Naive thymus-derived CD4-positive, alpha-beta T cell (primary cell): ENCODE data around the gene CPD. TPM values are rescaled to one million over a fixed set of nuclear protein-coding genes. Genes with fewer than 3 reads are reported as not detected.

ENCODE experiments used
- ATAC-seq: fragments of 150-1000 bp; cut with Tn5 transposase; 2 replicates; pipeline ENCODE4 v1.10.0; 2021; ENCODE audit warnings: mild to moderate bottlenecking, moderate library complexity
- CTCF ChIA-PET: fragments of 350-600 bp; sonication (Branson Sonifier 250); formaldehyde crosslinking; loops from one replicate; lab custom pipeline; 2021; ENCODE audit warnings: antibody characterized with exemption; lab: Charles Lee
- POLR2A ChIA-PET: fragments of 350-600 bp; sonication (Branson Sonifier 250); formaldehyde crosslinking; loops from one replicate; lab custom pipeline; 2021; ENCODE audit warnings: antibody characterized with exemption, inconsistent platforms; lab: Charles Lee
- DNase-seq, 9 donors: peaks; one replicate each; pipeline versions ENCODE4 v3.0.0 to v3.0.0-alpha.2; 2020 to 2022; ENCODE audit warnings: mixed read lengths in 1 of 9
- H3K27ac ChIP-seq: one replicate; pipeline ENCODE4 v1.7.0; 2013; ENCODE audit warnings: mild to moderate bottlenecking, low read depth, low read length, moderate library complexity
- H3K27me3 ChIP-seq, 2 donors: one replicate each; pipeline ENCODE4 v1.7.0; 2013; ENCODE audit warnings: low read length in 2 of 2, mild to moderate bottlenecking in 2 of 2, moderate library complexity in 2 of 2; ENCODE audit not compliant: control insufficient read depth in 2 of 2, insufficient read depth in 2 of 2
- H3K36me3 ChIP-seq, 3 experiments: 1 replicate in 2 of 3; 2 replicates in 1 of 3; pipeline ENCODE4 v1.7.0; 2013; ENCODE audit warnings: low read length in 3 of 3, mild to moderate bottlenecking in 3 of 3, moderate library complexity in 1 of 3; ENCODE audit not compliant: insufficient read depth in 3 of 3, control insufficient read depth in 2 of 3
- H3K4me1 ChIP-seq, 2 donors: one replicate each; pipeline ENCODE4 v1.7.0; 2013; ENCODE audit warnings: low read length in 2 of 2, mild to moderate bottlenecking in 2 of 2, moderate library complexity in 1 of 2; ENCODE audit not compliant: control insufficient read depth in 2 of 2, insufficient read depth in 2 of 2
- H3K4me3 ChIP-seq: 2 replicates; pipeline ENCODE4 v1.7.0; 2013; ENCODE audit warnings: mild to moderate bottlenecking, low read length
- H3K9me3 ChIP-seq, 3 experiments: 1 replicate in 2 of 3; 2 replicates in 1 of 3; pipeline ENCODE4 v1.7.0; 2013; ENCODE audit warnings: low read length in 3 of 3; ENCODE audit not compliant: control insufficient read depth in 2 of 3
- H3K27ac Mint-ChIP-seq, 9 donors: one replicate each; pipeline ENCODE4 v1.8.0; 2020 to 2022; ENCODE audit warnings: mixed read lengths in 9 of 9, mild to moderate bottlenecking in 8 of 9, moderate library complexity in 5 of 9, inconsistent platforms in 2 of 9
- H3K27me3 Mint-ChIP-seq, 5 donors: one replicate each; pipeline ENCODE4 v1.8.0; 2021 to 2022; ENCODE audit warnings: mixed read lengths in 5 of 5, mild to moderate bottlenecking in 1 of 5
- H3K36me3 Mint-ChIP-seq, 5 donors: one replicate each; pipeline ENCODE4 v1.8.0; 2020 to 2022; ENCODE audit warnings: mixed read lengths in 5 of 5, mild to moderate bottlenecking in 3 of 5, inconsistent platforms in 1 of 5
- H3K4me1 Mint-ChIP-seq, 7 donors: one replicate each; pipeline ENCODE4 v1.8.0; 2020 to 2022; ENCODE audit warnings: mixed read lengths in 7 of 7, mild to moderate bottlenecking in 3 of 7, inconsistent platforms in 1 of 7
- H3K4me3 Mint-ChIP-seq, 10 donors: one replicate each; pipeline ENCODE4 v1.8.0; 2020 to 2022; ENCODE audit warnings: mild to moderate bottlenecking in 10 of 10, mixed read lengths in 10 of 10, moderate library complexity in 6 of 10, inconsistent platforms in 2 of 10
- H3K9me3 Mint-ChIP-seq, 11 donors: one replicate each; pipeline ENCODE4 v1.8.0; 2020 to 2022; ENCODE audit warnings: mixed read lengths in 11 of 11, mild to moderate bottlenecking in 4 of 11, inconsistent platforms in 1 of 11, moderate library complexity in 1 of 11
- intact Hi-C, 2 donors: fragments of 100-400 bp; cut with micrococcal nuclease; formaldehyde crosslinking; loops; one replicate each; pipeline ENCODE4 v1.15.1; 2023
- polyA plus RNA-seq, 2 donors: library from polyadenylated mRNA; unstranded; fragments of 300-500 nt; fragmentation: Illumina TruSeq; gene quantifications; one replicate each; pipeline ENCODE4 v1.2.3, GENCODE V29; 2021
- total RNA-seq, 6 experiments: library from RNA in 5 of 6; stranded (reverse) in 5 of 6; gene quantifications; 1 replicate in 5 of 6; 2 replicates in 1 of 6; pipeline ENCODE4 v1.2.3 and lab custom pipeline; 2021 to 2026

Gene CPD
- total and polyA plus RNA-seq, 7 experiments from 2014 or later, result 14.9 to 52.9 (median 22.4) TPM

DNA sequence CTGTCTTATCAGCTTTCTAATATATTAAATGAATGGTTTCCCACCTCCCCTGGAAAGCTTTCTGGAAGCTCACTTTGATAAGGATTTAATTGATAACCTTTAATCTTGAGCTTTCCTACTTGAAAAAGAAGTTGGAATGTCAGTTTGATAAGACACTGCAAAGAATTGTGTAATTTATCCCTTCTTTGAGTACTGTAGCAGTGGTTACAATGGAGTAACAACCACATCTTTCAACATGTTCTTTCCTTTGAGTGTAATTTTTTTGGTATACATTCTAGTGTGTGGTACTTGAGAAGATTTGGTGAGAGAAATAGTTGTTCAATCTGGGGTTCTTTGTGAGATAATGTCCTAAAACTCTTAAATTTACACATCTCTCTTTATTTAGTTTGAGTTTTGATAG lies 43.4 kb downstream of the CPD start:
- Histone ChIP-seq H3K4me1 (no peaks in the 10 kb centered on the region), H3K36me3 (peaks cover 0 to 14% (median 0%) of the 10 kb centered on the region in 3 experiments), H3K27me3 (no peaks in the 10 kb centered on the region), H3K9me3 (no peaks in the 10 kb centered on the region), H3K27ac (no peak overlapping the region), H3K4me3 (no peak overlapping the region)
- ChIA-PET CTCF (no interaction called here), POLR2A (no interaction called here)
- H3K4me1 Mint-ChIP-seq, result peaks cover 0 to 1% (median 0%) of the 10 kb centered on the region in 7 donors
- DNase-seq, result no peak
- intact Hi-C loops, result no loop called here
- H3K27me3 Mint-ChIP-seq, result no peaks in the 10 kb centered on the region
- peaks cover 3 to 41% (median 11%) of the 10 kb centered on the region in 5 donors for H3K36me3 Mint-ChIP-seq
- H3K27ac Mint-ChIP-seq, result no peak overlapping the region
- no peak overlapping the region for H3K4me3 Mint-ChIP-seq
- H3K9me3 Mint-ChIP-seq, result no peaks in the 10 kb centered on the region
- ATAC-seq, result no peak

DNA sequence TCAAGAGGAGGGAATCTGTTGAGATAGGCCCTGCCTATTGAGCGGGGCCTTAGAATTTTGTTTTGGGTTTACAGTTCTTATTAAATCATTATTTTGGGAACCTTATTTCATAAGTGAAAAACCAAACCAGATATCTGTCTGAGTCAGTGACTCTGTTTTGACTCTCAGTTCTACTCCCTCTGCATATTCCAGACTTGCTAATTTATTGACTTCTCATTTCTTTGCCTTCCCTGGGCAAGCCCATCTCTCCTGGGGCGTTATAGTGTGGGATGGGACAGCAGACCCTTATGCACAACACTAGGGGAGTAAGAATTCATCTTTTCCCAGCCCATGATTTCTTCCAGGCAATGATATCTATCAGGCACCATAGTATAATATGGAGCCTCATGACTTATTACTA lies 45.7 kb downstream of the CPD start:
- Histone ChIP-seq H3K4me1 (no peaks in the 10 kb centered on the region), H3K27me3 (no peaks in the 10 kb centered on the region), H3K4me3 (no peak overlapping the region), H3K9me3 (no peaks in the 10 kb centered on the region), H3K36me3 (peaks cover 0 to 25% (median 0%) of the 10 kb centered on the region in 3 experiments), H3K27ac (no peak overlapping the region)
- intact Hi-C loops, result no loop called here
- Mint-ChIP-seq H3K27me3 (no peaks in the 10 kb centered on the region), H3K4me3 (no peak overlapping the region), H3K9me3 (no peaks in the 10 kb centered on the region), H3K4me1 (peaks cover 0 to 2% (median 0%) of the 10 kb centered on the region in 7 donors), H3K36me3 (peaks cover 3 to 55% (median 18%) of the 10 kb centered on the region in 5 donors), H3K27ac (no peak overlapping the region)
- ATAC-seq (no peak), DNase-seq (no peak)
- CTCF ChIA-PET, result interaction anchor here (0.6 kb wide), 1 partner anchor 846 kb away, joined by 3 read pairs; no protein-coding TSS in a partner anchor
- POLR2A ChIA-PET, result no interaction called here

DNA sequence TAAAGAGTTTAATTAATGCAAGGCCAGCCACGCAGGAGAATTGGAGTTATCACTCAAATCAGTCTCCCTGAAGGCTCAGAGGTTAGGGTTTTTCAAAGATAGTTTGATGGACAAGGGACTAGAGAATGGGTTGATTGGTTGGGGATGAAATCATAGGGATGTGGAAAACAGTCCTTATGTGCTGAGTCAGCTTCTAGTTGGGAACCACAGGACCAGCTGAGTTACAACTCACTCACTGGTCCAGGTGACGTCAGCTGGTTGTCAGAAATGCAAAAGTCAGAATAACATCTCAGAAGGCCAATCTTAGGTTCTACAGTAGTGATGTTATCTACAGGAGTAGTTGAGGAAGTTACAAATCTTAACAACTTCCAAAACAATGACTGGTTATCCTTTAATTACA lies 47.6 kb downstream of the CPD start:
- H3K27me3 ChIP-seq, result no peaks in the 10 kb centered on the region
- DNase-seq (no peak), ATAC-seq (no peak)
- CTCF ChIA-PET, result no interaction called here
- peaks cover 0 to 25% (median 0%) of the 10 kb centered on the region in 3 experiments for H3K36me3 ChIP-seq
- H3K4me3 ChIP-seq, result no peak overlapping the region
- H3K4me3 Mint-ChIP-seq, result no peak overlapping the region
- peaks cover 1 to 54% (median 19%) of the 10 kb centered on the region in 5 donors for H3K36me3 Mint-ChIP-seq
- no peaks in the 10 kb centered on the region for H3K4me1 ChIP-seq
- H3K4me1 Mint-ChIP-seq, result peaks cover 0 to 2% (median 0%) of the 10 kb centered on the region in 7 donors
- H3K27ac Mint-ChIP-seq, result no peak overlapping the region
- H3K27ac ChIP-seq, result no peak overlapping the region
- no peaks in the 10 kb centered on the region for H3K9me3 Mint-ChIP-seq
- POLR2A ChIA-PET, result no interaction called here
- H3K27me3 Mint-ChIP-seq, result no peaks in the 10 kb centered on the region
- intact Hi-C loops, result no loop called here
- no peaks in the 10 kb centered on the region for H3K9me3 ChIP-seq

DNA sequence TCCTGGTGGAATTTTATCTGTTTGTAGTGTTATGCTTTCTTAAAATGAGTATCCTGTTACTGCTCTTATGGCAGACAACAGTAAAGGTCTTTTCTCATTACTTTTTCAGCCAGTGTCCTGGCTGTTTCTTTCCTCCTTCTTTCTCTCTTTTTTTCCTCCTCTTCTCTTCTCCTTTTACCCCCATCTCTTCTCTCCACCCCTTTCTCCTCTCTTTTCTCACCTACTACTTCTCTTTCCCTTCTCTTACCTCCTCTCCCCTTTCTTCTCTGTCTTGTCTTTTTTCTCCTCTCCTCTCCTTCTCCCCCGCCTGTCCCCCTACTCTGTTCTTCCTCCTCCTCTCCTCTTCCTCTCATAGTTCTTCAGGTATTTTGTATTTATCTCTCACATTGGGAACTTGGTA lies 48.9 kb downstream of the CPD start:
- H3K36me3 ChIP-seq, result peaks cover 0 to 33% (median 0%) of the 10 kb centered on the region in 3 experiments
- no peaks in the 10 kb centered on the region for H3K27me3 ChIP-seq
- Mint-ChIP-seq H3K4me3 (no peak overlapping the region), H3K27ac (no peak overlapping the region), H3K9me3 (no peaks in the 10 kb centered on the region), H3K27me3 (no peaks in the 10 kb centered on the region), H3K36me3 (peaks cover 4 to 52% (median 23%) of the 10 kb centered on the region in 5 donors), H3K4me1 (peaks cover 0 to 2% (median 0%) of the 10 kb centered on the region in 7 donors)
- no peak for ATAC-seq
- ChIA-PET POLR2A (no interaction called here), CTCF (no interaction called here)
- no peak overlapping the region for H3K4me3 ChIP-seq
- H3K4me1 ChIP-seq, result no peaks in the 10 kb centered on the region
- intact Hi-C loops, result no loop called here
- H3K9me3 ChIP-seq, result no peaks in the 10 kb centered on the region
- DNase-seq, result no peak
- no peak overlapping the region for H3K27ac ChIP-seq

DNA sequence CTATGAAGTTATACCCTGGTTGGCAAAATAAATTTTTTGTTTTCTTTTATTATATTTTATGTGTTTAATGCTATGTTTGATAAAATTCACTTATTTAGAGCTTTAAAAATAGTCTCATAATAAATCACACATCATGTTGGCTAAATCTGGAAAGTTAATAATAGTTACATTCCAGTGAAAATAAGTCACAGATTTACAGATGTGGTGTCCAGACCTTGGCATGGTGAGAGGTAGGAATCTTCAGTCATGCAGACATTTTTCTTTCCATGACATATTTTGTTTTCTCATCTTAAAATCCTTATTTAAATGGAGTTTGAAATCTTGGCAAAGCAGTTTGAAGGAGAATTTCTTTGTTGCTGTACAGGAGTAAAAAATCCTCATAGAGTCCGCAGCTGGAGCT lies 50.4 kb downstream of the CPD start:
- Mint-ChIP-seq H3K27me3 (no peaks in the 10 kb centered on the region), H3K27ac (no peak overlapping the region), H3K36me3 (peaks cover 11 to 57% (median 37%) of the 10 kb centered on the region in 5 donors), H3K9me3 (no peaks in the 10 kb centered on the region), H3K4me1 (peaks cover 0 to 2% (median 0%) of the 10 kb centered on the region in 7 donors), H3K4me3 (no peak overlapping the region)
- POLR2A ChIA-PET, result interaction anchor here (0.7 kb wide), 1 partner anchor 535 kb away, joined by 3 read pairs; no protein-coding TSS in a partner anchor
- no peaks in the 10 kb centered on the region for H3K27me3 ChIP-seq
- H3K4me3 ChIP-seq, result no peak overlapping the region
- H3K4me1 ChIP-seq, result no peaks in the 10 kb centered on the region
- H3K27ac ChIP-seq, result no peak overlapping the region
- no peak for ATAC-seq
- peaks cover 0 to 32% (median 0%) of the 10 kb centered on the region in 3 experiments for H3K36me3 ChIP-seq
- CTCF ChIA-PET, result no interaction called here
- intact Hi-C loops, result no loop called here
- no peaks in the 10 kb centered on the region for H3K9me3 ChIP-seq
- no peak for DNase-seq

DNA sequence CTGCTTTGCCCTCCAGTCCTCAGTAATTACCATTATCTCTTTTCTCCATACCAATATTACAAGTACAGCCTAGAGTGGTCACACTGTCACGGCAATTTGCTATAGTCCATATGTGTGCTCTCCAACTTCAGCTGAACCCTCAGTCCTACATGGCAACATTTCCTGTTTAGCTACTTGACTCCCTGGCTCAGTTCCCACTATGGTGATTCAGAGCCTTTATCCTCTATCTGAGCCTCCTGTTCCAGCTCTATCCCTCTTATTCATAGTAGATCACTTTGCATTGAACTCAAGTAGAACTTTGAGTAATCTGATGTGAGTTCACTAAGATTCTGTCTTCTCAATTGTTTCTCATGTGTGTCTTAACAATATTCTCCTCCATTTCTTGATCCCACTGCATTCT lies 54.8 kb downstream of the CPD start:
- Histone ChIP-seq H3K4me3 (no peak overlapping the region), H3K4me1 (no peaks in the 10 kb centered on the region), H3K27ac (no peak overlapping the region), H3K27me3 (no peaks in the 10 kb centered on the region), H3K9me3 (no peaks in the 10 kb centered on the region), H3K36me3 (peaks cover 0 to 25% (median 0%) of the 10 kb centered on the region in 3 experiments)
- no peak for ATAC-seq
- ChIA-PET POLR2A (no interaction called here), CTCF (no interaction called here)
- intact Hi-C loops, result no loop called here
- Mint-ChIP-seq H3K27me3 (no peaks in the 10 kb centered on the region), H3K27ac (peak overlapping the region in 1 of 9 donors; percentile 10), H3K4me1 (peaks cover 0 to 4% (median 0%) of the 10 kb centered on the region in 7 donors), H3K36me3 (peaks cover 11 to 52% (median 49%) of the 10 kb centered on the region in 5 donors), H3K9me3 (no peaks in the 10 kb centered on the region), H3K4me3 (no peak overlapping the region)
- no peak for DNase-seq

DNA sequence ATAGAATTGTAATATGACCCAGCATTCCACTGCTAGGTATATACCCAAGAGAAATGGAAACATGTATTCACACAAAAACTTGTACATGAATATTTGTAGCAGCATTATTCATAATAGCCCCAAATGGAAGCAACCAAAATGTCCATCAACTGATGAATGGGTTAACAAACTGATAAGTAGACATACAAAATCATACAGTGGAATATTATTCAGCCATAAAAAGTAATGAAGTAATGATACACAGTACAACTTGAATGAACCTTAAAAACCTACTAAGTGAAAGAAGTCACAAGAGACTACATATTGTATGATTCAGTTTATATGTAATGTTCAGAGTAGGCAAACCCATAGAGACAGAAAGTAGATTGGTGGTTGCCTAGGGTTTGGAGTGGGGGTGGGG lies 58.0 kb downstream of the CPD start:
- Mint-ChIP-seq H3K27ac (no peak overlapping the region), H3K36me3 (peaks cover 7 to 46% (median 39%) of the 10 kb centered on the region in 5 donors), H3K4me1 (peaks cover 0 to 4% (median 0%) of the 10 kb centered on the region in 7 donors), H3K27me3 (no peaks in the 10 kb centered on the region), H3K4me3 (no peak overlapping the region), H3K9me3 (no peaks in the 10 kb centered on the region)
- DNase-seq (no peak), ATAC-seq (no peak)
- Histone ChIP-seq H3K4me1 (no peaks in the 10 kb centered on the region), H3K27ac (no peak overlapping the region), H3K36me3 (peaks cover 0 to 23% (median 0%) of the 10 kb centered on the region in 3 experiments), H3K9me3 (no peaks in the 10 kb centered on the region), H3K4me3 (no peak overlapping the region), H3K27me3 (no peaks in the 10 kb centered on the region)
- ChIA-PET POLR2A (no interaction called here), CTCF (no interaction called here)
- intact Hi-C loops, result no loop called here
